ENCODE data around the gene CCDC51.

The CCDC51 gene

DNA sequence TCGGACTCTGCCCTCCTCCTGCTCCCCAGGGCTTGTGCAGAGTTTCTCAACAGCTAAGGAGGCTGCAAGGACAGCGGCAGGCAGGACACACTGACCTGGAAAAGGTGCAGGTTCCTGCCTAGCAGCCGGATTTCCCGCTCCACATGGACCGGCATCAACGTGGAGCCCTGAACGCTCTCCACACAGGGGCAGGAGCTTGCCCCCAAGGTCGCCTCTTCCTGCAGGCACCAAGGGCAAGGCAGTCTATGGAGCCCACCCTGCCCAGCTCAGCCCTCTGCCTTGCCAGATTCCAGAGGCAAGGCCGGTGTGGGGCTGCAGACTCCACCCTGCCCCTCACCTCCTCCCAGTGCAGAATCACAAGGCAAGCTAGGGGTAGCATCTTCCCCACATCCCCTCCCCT, 20.8 kb downstream of the CCDC51 start:
- DNase-seq (ENCODE audit: low read depth): no peak

DNA sequence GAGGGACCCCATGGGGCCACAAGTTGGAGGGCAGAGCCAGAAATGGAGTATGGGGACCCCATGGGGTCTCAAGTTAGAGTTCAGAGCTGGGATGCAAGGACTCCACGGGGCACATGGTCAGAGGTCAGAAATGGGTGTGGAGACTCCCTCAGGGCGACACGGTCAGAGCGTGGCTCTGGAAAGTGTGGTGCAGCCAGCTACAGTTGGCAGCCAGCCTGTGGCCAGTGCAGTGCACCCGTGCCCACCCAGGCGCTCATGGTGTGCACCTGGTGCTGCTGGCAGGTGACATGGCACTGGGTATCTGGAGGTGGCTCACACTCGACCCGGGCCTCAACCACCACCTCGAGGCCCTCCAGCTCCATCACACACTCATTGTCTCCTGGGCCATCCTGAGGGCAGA, 21.3 kb downstream of the CCDC51 start:
- no peak for DNase-seq (ENCODE audit: low read depth)

DNA sequence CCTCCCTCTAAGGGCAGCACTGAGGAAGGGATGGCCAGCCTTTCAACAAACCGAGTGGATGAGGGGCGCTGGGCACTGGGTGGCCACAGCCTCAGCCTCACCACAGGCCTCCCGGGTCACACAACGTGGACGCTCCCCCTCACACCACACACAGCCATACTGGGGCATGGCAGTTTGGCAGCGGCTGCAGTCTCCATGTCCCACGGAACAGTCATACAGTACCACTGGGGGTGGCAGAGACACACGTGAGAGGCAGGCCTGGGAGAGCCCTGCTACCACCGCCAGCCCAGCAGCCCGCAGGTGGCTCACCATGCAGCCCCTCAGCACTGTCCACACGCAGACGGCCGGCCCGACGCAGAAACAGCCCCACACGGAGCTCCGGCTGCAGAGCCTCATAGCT, 21.8 kb downstream of the CCDC51 start:
- DNase-seq (ENCODE audit: low read depth): no peak

DNA sequence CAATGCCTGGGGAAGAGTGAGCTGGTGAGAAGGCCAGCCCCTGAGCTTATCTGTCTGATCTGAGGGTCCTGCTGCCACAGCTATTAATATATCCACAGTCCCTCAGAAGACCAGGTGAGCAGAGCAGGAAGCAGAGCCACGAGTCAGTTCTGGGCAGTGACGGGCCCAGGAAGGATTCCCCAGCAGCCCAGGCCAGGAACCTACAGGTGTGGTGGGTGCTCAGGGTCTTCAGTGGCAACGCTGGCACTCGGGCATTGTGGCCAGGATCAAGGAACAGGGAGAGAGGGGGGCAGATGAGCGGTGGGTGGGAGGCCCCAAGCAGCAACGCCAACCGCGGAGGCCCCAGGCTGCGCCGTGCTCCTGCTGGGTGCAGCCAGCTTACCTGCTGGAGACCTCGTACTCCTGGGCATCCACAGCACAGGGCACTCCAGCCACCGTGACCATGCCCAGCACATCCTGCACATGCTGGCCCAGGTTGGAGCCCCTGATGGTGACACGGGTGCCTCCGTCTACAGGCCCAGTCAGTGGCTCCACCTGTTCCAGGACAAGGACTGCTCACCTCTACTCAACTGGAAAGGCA, 22.3 kb downstream of the CCDC51 start:
- DNase-seq (ENCODE audit: low read depth): no peak

DNA sequence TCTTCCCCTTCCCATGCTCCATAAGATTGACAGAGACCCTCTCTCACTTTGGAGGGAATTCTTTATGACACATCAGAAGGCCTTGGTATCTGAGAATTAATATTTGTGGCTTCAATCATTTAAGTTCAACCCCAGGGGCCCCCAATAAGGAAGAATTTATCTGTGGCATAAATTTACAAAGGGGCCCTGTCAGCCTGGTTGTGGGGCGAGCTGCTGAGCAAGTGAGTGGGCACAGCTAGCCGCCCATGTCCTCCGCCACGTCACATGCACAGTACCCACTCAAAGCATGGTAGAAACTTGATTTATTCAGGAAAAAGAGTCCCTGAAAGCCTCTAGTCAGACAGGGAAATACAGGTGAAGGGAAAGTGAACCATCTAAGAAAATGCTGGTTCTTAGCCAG, 23.4 kb downstream of the CCDC51 start:
- no peak for DNase-seq (ENCODE audit: low read depth)

DNA sequence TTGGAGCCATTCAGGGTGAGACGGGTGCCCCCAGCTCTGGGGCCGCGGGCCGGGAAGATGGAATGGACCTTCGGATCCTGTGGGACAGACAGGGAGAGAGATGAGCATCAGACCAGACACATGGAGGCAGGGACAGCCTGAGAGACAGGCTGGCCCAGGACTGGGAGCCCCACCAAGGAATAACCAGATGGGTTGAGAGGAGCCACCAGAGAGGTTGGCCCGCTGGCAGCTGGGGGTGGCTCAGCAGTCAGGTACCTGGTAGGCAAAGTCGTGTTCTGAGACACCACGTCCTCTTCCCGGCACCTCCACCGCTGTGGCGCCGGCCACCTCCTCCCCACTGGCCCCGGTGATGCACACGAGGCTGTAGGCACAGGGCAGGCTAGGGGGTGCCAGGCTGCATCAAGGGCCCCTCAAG, 23.8 kb downstream of the CCDC51 start:
- no peak for DNase-seq (ENCODE audit: low read depth)

DNA sequence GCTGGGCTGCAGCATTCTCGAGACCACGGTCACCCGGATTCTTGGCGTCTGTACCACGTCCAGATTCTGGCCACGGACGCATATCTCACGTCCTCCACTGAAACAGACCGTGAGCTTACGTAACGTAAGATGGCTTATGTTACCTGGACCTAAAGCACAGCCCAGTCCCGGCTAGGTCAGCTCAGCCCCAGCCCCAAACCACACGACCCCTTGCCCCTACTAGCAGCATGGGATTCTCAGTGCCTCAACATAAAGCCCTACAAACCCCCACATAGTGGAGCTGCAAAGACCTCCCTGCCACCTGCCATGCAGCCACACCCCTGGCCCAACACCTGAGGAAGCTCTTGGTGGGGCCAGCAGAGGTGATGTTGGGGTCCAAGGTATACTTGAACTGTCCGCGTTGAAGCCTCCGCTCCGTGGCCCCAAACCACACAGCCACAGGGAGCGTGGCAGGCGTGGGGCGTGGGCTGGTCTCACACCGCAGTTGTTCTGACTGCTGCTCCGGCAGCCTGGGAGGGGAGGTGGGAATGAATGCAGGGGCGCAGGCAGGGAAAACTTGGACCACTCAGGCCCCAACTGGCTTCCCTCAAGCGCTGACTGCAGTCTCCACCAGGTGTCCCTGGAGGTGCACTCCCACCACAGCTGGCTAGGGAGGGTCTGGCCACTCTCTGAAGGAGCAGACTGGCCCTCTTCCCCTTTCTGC, 24.5 kb downstream of the CCDC51 start:
- no peak for DNase-seq (ENCODE audit: low read depth)

DNA sequence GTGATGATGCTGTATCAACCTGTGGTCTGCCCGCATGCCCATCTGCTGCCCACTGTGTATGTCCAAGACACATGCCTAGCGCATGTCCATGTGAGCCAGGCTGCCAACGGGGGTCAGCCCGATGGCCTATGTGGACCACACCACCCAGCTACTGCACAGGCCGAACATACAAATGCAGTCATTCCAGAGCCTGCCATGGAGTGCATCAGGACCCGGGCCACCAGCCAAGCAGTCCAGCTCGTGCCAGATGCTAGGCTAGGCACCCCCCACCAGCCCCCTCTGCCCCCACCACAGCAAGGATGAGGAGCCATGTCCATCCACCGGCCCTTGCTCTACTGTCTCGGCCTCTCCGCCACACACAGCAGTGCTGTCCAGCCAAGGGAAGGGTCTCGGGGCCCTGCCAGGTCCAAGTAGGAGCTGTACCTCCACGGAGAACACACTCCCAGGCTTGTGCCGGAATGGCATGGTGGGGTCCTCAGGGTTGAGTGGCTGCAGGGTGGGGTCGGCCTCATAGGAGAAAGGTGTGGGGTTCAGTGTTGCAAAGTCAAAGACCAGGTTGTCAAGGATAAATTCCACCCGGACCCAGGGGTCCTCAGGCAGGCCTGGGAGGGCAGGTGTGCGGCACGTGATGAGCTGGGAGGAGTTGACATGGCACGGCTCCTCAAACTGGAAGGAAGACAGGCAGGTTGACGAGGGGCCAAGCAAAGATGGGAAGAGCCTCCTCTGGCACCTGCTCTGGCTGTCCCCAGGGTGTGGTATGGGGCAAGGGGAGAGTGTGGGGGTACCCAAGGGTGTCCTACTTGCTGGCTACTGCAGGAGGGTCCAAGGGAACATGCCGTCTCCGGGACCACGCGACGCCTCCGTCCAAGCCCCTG, 25.3 kb downstream of the CCDC51 start:
- no peak for DNase-seq (ENCODE audit: low read depth)

DNA sequence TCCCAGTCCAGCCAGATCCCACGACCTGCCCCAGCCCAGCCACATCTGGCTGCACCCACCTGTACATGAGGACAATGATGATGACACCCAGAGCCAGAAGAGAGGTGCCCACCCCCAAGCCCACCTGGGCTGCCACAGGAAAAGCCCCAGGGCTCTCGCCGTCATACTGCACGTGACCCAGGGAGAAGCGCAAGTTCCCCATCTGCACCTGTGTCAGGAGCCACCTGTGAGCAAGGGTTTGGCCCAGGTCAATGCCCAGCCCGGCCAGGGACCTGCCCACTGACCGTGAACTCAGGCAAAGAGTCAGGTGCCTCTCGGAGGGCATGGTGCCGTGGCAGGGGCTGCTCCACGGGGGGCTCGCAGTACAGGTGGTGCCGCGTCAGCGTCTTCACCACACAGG, 26.3 kb downstream of the CCDC51 start:
- DNase-seq (ENCODE audit: low read depth): no peak

DNA sequence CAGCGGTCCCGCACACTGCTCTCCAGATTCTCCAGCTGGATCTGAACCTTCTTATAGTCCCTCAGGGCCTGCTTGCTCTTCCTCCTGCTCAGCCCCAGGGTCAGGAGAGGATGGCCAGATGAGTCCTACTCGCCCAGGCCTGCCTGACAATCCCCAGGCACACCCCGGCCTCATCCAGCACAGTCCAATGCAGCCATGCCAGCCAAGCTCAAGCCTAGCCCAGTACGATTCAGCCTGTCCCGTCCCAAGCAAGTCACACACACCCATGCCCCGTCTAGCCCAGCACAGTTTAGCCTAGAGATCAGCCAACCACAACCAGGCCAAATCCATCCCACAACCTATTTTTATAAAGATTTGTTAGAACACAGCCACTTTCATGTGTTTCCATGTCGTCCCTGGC, 26.8 kb downstream of the CCDC51 start:
- DNase-seq (ENCODE audit: low read depth): no peak

DNA sequence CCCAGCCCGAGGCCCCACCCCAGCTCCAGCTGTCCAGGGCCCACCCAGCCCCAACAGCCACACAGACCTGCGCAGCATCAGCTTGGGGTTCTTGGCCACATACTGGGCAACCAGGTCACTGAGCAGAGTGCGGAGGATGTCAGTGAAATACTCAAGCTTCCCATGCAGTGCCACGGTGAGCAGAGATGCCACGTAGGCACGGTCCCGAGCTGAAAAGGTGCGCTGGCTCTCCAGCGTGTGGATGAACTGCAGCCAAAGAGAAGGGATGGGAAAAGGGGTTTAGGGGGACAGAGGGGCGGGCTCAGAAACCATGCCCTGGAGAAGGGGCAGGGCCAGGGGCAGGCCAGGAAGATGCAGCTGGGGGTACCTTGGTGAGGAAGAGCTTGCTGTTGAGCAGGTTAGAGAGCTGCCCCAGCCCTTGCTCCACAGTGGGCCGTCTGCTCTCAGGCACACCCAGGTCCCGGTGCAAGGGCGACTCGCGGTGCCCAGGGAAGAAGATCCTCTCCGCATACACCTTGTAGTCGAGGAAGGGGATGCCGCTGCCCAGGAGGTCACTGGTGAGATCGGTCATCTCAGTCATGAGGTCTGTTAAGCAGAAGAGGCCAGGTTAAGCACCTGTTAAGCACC, 27.4 kb downstream of the CCDC51 start:
- DNase-seq (ENCODE audit: low read depth): no peak

DNA sequence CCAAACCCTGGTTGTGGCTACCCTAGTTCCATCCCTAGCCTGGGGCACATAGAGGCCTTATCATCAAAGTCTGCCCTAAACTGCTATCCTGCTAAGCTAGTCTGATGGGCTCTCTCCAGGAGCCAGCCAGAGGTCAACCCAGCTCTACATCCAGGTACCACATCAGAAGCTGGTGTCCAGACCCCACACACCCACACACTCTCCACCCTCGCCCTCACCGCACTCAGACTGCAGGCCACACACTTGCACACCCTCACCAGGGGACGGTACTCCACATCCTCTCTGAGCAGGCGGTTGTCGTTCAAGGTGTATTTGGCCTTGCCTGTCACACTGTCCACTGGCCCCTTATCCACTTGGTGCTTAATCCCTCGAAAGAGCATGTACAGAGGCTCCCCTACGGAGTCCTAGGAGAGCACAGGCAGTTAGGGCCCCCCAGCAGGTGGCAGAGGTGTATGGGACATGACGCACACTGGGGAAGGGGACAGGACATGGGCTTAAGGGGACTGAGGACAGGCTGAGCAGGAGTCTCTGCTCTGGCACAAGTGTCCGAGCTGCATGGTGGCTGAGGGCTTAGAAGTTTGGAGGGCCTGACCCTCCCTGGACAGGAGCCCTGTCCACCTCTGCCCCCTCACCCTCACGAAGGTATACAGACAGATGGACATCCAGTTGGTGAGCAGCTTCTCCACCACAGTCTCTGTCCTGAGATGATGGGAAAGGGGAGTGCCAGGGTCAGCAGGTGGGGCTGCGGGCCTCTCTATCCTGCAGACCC, 28.1 kb downstream of the CCDC51 start:
- no peak for DNase-seq (ENCODE audit: low read depth)

DNA sequence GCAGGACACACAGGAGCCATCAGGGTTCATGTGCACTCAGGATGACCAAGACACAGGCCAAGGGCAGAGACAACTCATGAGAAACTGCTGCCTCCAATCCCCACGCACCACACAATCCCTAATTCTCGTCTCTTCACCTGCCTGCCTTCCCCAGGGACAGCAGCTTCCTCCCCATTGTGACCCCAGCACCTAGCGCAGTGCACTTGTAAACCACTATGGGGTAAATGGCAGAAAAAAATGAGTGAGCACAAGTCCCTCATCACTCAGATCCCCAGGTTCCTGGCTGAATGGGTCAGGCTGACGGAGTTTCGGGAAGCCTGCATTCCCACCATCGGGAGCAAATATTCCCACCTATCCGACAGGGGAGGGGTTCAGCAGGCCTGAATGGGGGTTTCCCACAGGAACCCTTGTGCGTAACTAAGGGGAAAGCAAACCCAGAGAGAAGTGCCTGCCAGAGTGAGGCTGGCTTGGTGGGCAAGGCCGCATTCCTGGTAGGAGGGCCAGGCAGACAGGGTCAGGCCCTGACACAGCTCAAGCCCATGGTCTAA, 28.8 kb downstream of the CCDC51 start:
- no peak for DNase-seq (ENCODE audit: low read depth)

DNA sequence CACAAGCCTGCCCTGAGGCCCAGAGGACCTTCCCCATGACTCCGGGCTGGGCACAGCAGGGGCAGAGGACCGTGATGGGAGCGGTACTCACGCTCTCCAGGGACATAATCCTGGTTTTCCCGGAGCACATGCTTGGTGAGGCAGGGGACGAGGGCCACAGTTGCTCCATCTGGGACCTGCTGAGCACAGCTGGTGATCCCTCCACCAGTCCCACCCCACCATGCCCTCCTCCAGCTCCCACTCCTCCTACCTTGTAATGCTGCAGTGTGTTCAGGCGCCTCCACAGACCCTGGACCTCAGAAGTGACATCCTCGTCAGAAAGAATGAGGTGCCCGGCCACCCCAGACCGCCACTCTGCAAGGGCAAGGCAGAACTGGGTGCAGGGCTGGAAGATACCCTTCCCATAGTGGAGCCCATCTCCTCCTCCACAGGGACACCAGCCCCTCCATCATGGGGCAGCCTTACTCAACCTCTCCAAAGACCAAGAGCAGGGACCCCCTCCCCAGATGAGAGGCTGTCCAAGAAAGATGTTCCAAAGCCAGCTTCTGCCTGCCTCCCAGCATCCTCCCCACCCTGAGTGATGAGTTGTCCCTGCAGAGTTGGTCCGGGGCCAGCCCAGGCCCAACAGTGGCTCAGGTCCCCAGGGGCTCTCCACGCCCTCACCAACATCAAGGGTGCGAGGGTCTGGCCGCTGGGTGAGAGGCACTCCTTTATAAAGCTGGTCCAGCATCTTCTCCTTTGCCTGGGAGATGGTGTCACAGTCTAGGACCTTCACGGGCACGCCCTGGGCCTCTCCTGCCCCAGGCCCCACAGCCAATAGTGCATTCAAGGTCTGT, 29.5 kb downstream of the CCDC51 start:
- DNase-seq (ENCODE audit: low read depth): no peak

DNA sequence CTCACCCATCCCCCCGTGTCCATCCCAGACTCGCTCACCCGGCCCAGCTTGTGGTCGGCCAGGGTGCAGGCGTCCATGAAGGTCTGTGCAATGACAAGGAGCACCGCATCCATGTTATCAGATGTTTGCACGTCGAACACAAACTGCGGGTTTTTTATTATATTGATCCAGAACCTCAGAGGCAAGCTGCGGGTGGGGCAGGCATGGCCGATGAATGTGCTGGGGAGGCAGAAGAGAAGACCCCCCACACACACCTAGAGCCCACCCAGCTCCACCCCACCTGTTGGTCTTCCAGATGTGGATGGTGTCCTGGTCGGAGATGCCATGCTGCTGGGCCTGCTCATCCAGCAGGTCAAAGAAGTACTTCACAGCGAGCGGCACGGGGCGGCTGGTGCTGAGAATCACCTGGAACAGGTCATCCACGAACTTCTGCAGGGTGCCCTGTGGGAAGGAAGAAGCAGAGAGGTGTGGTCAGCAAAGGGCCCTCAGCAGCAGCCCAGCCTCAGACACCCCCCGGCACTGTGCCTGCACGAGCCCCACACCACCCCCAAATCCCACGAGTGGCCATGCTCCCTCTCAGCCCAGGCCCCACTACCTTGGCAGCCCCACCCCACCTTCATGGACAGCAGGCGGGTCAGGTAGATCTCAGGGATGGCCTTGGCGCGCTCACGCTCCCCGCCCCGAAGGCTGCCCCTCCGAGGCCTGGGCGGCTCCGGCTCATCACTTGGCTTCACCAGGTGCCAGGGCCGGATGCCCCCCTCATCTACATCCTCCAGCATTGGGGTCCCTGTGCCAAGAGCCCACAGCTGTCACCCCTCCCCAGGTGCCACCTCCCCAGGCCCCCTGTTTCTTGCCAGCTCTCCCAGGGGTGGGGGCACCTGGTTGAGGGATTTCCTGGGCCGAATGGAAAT, 30.4 kb downstream of the CCDC51 start:
- DNase-seq (ENCODE audit: low read depth): no peak

DNA sequence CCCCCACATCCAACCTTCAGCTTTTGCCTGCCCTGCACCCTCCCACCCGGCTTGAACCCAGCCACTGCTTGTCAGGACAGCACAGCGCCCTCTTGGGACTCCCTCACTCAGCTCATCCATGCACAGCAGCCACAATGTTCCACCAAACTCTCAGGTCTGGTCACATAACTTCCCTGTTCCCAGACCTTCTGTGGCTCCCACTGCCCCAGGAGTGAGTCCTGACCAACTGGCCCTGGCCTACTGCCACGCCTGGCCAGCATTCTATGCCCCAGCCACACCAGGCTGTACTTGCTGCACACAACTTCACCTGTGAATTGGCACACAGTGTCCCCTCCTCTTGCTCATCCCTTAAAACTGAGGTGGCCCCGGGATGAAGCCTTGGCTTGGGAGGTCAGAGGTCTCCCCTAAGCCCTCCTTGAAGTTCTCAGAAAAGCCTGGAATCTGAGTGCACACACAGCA, 31.1 kb downstream of the CCDC51 start:
- no peak for DNase-seq (ENCODE audit: low read depth)

DNA sequence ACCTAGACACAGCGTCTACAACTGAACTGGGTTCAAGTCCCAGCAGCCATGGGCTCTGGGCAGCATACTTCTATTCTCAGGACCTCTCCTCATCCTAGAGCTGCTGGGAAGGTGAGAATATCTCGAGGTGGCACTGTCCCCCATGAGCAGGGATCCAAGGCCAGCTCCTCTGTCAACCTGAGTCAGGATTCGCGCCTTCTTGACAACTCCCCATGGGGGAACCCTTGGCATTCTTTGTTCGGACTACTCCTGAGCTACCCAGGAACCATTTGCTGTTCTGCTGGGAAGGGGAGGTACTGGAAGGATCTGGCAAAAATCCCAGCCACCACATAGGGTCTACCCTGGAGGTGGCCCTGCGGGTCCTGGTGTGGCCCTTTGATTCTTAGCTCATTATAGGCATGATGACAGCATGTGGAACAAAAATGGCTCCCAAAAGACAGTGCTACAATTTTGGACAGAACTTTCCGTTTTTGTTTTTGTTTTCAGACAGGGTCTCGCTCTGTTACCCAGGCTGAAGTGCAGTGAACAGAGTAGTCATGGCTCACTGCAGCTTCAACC, 32.3 kb downstream of the CCDC51 start:
- no peak for DNase-seq (ENCODE audit: low read depth)

DNA sequence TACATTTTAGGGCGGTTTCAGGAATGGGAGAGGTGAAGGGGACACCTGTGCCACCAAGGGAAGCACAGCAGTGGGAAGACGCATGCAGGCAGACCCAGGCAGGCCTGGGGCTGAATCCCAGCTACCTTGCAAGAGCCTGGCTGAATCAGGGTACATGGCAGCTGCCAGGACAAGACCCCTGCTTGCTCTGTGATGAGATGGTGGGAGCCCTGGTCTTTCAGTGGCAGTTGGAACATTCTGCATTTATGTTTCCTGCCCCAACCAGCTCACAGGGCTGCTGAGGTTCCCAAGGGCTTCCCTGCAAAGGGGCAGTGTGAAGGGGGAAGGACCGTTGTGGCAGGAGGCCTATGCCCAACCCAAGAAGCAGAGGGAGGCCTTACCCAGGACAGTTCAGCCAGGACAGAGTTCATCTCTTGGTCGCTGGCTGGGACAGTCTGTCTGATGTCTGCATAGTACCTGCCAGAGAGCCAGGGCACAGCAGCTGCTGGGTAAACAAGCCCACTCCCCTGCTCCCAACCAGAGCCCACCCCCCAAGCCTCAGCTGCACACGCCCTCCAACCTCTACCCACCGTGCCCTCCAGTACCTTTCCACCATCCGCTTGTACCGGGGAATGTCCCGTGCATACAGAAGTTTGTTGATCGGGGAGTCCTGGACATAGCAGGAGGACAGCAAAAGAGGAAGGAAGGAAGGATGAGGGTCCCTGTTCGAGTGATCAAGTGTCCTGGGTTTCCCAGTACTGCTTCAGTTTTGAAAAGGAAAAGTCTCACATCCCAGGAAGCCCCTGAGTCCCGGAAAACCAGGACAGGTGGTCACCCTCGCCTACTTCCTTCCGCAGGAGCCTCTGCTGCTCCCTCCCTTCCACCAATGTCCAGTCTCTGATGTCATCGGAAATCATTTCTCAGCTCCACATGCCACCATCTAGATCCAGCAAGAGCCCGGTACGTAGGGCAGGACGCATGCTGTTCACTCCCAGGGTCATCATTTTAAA, 33.2 kb downstream of the CCDC51 start:
- no peak for DNase-seq (ENCODE audit: low read depth)

Data from activated T-cell treated with anti-CD3 and anti-CD28 coated beads for 1 hour (primary cell).